COLO668 (cell line): ENCODE measurements around the gene RNF141.

Experiments
- DNase-seq: peaks from one replicate; lab custom pipeline; 2025; ENCODE audit not compliant: unreplicated experiment; lab: John Stamatoyannopoulos, UW

Gene RNF141

GRCh38 chr11:10522921-10523320 lies 18.1 kb downstream of the RNF141 start:
- DNase-seq = no peak

DNA sequence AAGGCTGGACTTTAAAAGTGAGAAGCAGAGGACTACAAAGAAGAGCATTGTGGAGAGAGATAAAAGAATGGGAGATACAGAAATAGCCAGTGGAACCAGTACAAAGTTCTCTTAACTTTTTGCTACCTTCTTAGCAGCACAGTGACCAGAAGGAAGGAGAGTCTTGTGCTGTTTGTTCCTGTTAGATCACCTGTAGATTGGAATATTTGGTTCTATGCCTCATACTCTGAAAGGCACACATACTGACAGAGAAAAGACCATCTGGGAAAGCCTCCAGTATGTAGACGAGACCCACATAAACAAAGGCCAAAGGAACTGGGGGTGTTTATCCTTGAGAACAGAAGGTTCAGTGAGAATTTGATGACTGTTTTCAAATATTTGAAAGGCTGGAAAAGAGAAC lies 18.7 kb downstream of the RNF141 start:
- no peak for DNase-seq

- DNase-seq = no peak
These were observed 20.4 kb downstream of the RNF141 start for GRCh38 chr11:10520562-10520961.

DNA sequence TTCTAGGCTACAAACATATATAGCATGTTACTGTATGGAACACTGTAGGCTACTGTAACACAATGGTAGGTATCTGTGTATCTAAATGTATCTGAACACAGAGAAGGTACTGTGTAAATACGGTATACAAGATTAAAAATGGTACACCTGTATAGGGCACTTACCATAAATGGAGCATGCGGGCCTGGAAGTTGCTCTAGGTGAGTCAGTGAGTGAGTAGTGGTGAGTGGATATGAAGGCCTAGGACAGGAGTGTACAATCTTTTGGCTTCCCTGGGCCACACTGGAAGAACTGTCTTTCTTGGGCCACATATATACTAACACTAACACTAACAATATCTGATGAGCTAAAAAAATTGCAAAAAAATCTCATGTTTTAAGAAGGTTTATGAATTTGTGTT lies 21.4 kb downstream of the RNF141 start:
- no peak for DNase-seq

DNA sequence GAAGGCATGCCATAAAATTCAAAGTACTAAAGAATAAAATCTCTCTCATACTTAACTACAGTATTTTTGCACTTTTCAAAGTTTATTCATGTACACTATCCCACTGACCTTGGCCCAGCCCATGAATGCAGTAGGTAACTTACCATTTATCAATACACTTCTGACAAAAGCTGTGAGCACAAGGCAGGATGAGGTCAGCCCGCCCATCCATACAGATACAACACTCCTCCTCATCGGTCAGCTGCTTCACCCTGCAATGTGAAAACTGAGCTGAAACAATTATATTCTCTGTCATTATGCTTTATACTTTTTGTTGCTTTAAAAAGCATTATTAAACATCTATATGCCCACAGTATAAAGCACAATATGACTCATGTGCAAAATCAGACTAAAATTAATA lies 22.1 kb downstream of the RNF141 start:
- DNase-seq = no peak

DNA sequence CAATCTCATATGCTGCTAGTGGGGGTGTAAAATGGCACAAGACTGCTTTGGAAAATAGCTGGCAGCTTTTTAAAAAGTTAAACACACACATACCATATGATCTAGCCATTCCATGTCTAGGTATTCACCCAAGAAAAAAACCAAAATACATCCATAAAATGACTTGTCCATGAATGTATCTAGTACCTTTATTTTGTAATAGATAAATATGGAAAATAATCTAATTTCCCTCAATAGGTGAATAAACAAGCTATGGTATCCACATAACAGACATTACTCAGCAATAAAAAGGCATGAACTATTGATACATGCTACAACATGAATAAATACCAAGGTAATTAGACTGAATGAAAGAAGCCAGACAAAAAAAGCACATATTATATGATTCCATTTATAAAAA lies 22.9 kb downstream of the RNF141 start:
- DNase-seq = no peak

- no peak for DNase-seq
These were observed 25.6 kb downstream of the RNF141 start for GRCh38 chr11:10515418-10515817.

- no peak for DNase-seq
These were observed 26.3 kb downstream of the RNF141 start for GRCh38 chr11:10514709-10515108.

GRCh38 chr11:10514202-10514601 lies 26.8 kb downstream of the RNF141 start:
- DNase-seq = no peak

- DNase-seq = no peak
These were observed 29.8 kb downstream of the RNF141 start for GRCh38 chr11:10511181-10511621.

- DNase-seq = no peak
These were observed 35.0 kb downstream of the RNF141 start for GRCh38 chr11:10506008-10506370.

DNA sequence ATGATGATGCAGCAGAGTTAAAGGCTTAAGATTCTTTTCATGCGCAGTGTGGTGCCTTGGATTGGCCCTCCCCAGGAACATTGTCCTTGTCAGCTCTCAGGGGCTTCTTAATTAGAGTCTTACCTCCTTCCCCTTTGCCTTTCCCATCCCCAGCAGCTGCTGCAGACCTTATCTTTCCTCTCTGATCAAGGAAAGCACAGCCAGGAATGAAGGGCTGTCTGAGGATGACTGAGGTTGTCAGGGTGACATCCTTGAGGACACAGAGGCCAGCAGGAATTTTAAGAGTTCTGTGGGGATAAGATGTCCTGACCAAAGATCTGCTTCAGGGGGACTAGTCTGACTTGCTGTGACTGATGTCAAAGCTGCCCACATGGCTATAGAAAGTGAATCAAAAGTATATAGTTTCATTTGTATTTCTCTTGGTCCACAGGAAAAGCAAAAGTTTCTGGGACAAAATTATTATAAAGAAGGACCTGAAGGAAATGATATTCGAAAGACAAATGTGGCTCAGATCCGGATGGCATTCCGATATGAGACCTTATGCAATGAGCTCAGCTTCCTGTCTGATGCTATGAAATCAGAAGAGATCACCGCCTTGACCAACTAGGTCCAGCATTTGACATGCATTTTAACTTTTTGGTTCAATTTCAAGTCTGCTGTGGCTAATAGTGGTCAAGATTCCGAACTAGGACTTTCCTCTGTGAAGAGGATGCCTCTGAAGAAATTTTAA lies 35.5 kb downstream of the RNF141 start:
- DNase-seq = no peak

DNA sequence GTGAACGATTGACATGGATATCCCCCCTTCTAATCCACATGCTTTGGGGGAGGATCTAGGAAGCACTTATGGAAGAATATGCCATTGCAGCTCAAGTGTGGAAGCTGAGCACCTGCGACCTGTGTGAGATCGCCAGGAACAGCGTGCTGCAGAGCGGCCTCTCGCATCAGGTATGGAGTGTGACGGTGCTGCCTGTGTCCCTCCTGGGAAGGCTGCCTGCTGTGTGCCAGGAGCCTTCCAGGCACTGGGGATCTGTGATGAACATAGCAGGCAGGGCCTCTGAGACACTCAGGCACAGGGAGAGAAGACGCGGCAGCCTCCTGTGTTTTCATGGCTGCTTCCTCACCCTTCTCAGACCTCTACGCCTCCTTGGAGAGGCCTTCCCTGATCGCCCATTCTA lies 36.5 kb downstream of the RNF141 start:
- DNase-seq = no peak

GRCh38 chr11:10503777-10504480 lies 37.1 kb downstream of the RNF141 start:
- DNase-seq = no peak

- DNase-seq = no peak
These were observed 37.8 kb downstream of the RNF141 start for GRCh38 chr11:10503221-10503620.

DNA sequence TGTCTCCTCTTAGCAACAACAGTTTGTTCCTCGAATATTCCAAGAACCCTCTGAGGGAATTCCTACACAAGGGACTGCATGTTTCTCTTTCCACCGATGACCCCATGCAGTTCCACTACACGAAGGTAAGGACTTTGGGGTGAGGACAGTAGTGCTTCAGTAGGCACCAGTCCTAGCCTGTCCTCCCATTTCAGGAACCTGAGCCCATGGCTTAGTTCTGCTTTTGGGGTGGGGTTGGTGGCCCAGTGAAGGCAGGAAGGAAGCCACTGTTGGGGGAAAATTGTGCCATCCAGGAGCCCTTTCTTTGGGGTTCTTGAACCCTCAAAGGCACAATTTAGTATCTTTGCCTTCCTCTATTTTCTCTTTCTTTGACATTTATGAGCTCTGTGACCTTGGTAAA lies 38.2 kb downstream of the RNF141 start:
- no peak for DNase-seq

- no peak for DNase-seq
These were observed 38.8 kb downstream of the RNF141 start for GRCh38 chr11:10502065-10502680.

DNA sequence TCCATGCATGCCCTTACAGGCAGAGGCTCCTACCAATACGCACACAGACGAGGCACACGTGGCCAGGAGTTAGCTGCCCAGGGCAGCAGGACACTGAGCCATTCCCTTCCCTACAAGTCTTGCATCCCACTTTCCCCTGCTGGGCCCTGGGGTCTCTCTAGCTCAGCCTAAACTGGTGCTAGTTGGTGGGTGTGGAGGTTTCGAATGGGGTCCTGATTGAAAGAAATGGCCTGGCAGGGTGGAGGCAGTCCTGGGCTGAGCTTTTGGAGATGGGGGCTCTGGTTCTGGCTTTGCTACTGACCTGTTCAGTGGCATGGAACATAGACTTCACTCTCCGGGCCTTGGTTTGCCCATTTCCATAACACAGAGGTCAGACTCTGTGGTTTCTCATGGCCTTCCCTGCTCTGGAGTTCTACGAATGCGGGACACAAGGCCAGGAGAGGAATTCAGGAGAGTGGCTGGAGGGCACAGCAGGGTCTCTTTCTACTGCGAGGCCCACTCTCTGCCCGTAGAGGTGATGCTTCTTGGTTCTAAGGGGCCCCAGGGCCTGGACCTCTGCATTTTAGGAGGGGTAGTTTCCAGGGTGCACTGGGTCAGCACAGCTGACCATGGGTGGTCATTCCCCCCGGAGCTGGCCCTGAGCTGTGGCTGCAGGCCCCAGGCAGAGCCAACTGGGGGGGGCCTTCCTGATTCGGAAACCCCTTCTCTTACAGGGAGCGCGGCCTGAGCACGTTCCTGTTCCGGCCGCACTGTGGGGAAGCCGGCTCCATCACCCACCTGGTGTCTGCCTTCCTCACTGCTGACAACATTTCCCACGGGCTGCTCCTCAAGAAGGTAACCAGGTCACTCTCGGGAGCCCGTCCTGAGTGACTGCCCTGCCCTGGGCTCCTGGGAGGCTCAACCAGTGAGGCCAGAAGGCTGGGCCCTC lies 40.0 kb downstream of the RNF141 start:
- DNase-seq = no peak

DNA sequence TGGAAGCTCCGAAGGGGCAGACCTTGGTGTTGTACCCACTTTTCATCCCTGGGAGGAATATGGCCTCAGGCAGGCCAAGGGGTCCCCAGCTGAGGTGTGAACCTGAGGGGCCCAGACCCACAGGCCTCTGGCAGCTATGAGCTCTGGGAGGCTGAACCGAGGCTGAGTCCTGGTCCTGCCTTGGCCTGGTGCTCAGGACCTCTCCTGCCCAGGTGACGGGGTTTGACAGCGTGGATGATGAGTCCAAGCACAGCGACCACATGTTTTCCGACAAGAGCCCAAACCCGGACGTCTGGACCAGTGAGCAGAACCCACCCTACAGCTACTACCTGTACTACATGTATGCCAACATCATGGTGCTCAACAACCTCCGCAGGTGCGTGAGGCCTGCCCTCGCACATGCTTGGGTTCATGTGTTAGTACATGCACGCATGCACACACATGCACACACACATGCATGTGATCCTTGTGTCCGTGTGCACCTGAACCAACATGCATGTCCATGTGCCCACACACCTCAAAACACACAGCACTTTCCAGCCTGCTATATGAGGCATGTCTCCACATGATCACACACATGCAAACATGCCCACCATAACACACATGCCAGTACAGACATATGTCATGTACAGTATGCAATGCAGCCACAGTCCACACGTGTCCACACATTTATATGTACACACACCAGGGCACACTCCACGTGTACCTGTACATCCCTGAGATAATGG lies 40.9 kb downstream of the RNF141 start:
- no peak for DNase-seq

GRCh38 chr11:10499452-10499851 lies 41.5 kb downstream of the RNF141 start:
- no peak for DNase-seq
